Naive thymus-derived CD8-positive, alpha-beta T cell (primary cell): ENCODE data around the gene C5orf52. TPM values are rescaled to one million over a fixed set of nuclear protein-coding genes. Genes with fewer than 3 reads are reported as not detected.
"Not testable (repeated sequence)": the region's sequence is repeated elsewhere in the genome, so short reads cannot be mapped to it uniquely, and the experiment has no call there.

ENCODE experiments used
- ATAC-seq, 2 donors: fragments of 150-1000 bp; cut with Tn5 transposase in 1 of 2; sonication (Bioruptor Pico), chemical (Tn5 transposase) in 1 of 2; 1 replicate in 1 of 2; 2 replicates in 1 of 2; pipeline ENCODE4 v1.10.0; 2021; ENCODE audit warnings: mild to moderate bottlenecking in 2 of 2, moderate library complexity in 2 of 2
- POLR2A ChIA-PET: fragments of 350-600 bp; sonication (Branson Sonifier 250); formaldehyde crosslinking; loops from one replicate; lab custom pipeline; 2021; ENCODE audit warnings: antibody characterized with exemption; lab: Charles Lee
- DNase-seq, 10 donors: peaks; one replicate each; pipeline versions ENCODE4 v3.0.0 to v3.0.0-alpha.2; 2020 to 2022
- H3K27ac Mint-ChIP-seq, 10 donors: one replicate each; pipeline ENCODE4 v1.8.0; 2020 to 2022; ENCODE audit warnings: mild to moderate bottlenecking in 10 of 10, mixed read lengths in 10 of 10, moderate library complexity in 4 of 10, inconsistent platforms in 1 of 10
- H3K27me3 Mint-ChIP-seq, 5 donors: one replicate each; pipeline ENCODE4 v1.8.0; 2021 to 2022; ENCODE audit warnings: mixed read lengths in 5 of 5
- H3K36me3 Mint-ChIP-seq, 3 donors: one replicate each; pipeline ENCODE4 v1.8.0; 2020 to 2022; ENCODE audit warnings: mixed read lengths in 3 of 3, mild to moderate bottlenecking in 2 of 3, inconsistent platforms in 1 of 3
- H3K4me1 Mint-ChIP-seq, 4 donors: one replicate each; pipeline ENCODE4 v1.8.0; 2021 to 2022; ENCODE audit warnings: mixed read lengths in 4 of 4
- H3K4me3 Mint-ChIP-seq, 10 donors: one replicate each; pipeline ENCODE4 v1.8.0; 2020 to 2022; ENCODE audit warnings: mild to moderate bottlenecking in 10 of 10, mixed read lengths in 10 of 10, moderate library complexity in 6 of 10, inconsistent platforms in 1 of 10
- H3K9me3 Mint-ChIP-seq, 9 donors: one replicate each; pipeline ENCODE4 v1.8.0; 2020 to 2022; ENCODE audit warnings: mixed read lengths in 9 of 9, mild to moderate bottlenecking in 3 of 9, inconsistent platforms in 1 of 9, moderate library complexity in 1 of 9
- polyA plus RNA-seq, 3 donors: library from polyadenylated mRNA; unstranded; fragments of 300-500 nt; fragmentation: Illumina TruSeq; gene quantifications; one replicate each; pipeline ENCODE4 v1.2.3, GENCODE V29; 2021
- total RNA-seq, 8 experiments: library from RNA in 2 of 8; stranded (reverse) in 2 of 8; gene quantifications; one replicate each; pipeline ENCODE4 v1.2.3 and lab custom pipeline; 2021 to 2026

C5orf52 gene
- total and polyA plus RNA-seq, 5 experiments from 2014 or later = not detected

DNA sequence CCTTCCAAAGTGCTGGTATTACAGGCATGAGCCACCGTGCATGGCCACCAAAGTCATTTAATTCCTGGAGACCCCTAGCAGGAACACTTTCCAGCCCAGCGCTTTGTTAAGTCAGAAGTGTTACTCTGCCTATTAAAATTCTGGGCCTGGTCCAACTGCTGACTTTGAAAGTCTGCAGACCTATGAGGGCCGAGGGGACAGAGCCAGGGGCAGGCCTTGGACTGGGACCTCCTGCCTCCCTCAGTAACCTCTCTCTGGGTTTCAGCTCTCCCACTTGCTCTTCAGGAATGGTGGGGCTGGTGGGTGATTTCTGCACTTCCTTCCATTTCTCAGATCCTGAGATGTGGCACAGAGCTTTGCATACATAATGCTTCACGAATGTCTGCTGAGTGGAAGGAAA is 9.7 kb downstream of the C5orf52 start:
- no peak for ATAC-seq
- Mint-ChIP-seq H3K36me3 (no peaks in the 10 kb centered on the region), H3K27me3 (no peaks in the 10 kb centered on the region), H3K9me3 (peaks cover 0 to 2% (median 0%) of the 10 kb centered on the region in 9 donors), H3K27ac (peak overlapping the region in 1 of 10 donors; percentile 34), H3K4me3 (no peak overlapping the region), H3K4me1 (no peaks in the 10 kb centered on the region)
- POLR2A ChIA-PET = no interaction called here
- DNase-seq = no peak

DNA sequence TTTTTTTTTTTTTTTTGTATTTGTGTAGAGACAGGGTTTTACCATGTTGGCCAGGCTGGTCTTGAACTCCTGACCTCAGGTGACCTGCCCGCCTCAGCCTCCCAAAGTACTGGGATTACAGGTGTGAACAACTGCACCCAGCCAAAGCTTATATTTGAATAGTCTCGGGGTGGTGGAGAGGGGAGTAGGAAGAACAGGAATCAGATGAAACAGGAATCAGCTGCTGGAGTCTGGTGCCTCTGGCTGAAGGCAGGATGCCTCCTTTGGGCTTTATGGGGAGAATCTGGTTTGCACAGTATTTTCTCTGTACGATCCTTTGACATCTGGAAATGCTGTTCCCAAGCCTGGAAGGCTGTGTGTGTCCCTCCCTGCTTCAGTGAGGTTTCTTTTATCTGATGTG is 10.9 kb downstream of the C5orf52 start:
- POLR2A ChIA-PET = interaction anchor here (0.5 to 0.6 kb wide), 2 partner anchors 31 to 131 kb away, joined by 5 read pairs; no protein-coding TSS in a partner anchor
- no peak overlapping the region for H3K4me3 Mint-ChIP-seq
- no peak for DNase-seq
- no peak overlapping the region for H3K27ac Mint-ChIP-seq
- no peaks in the 10 kb centered on the region for H3K4me1 Mint-ChIP-seq
- ATAC-seq = no peak
- H3K36me3 Mint-ChIP-seq = no peaks in the 10 kb centered on the region
- no peaks in the 10 kb centered on the region for H3K27me3 Mint-ChIP-seq
- H3K9me3 Mint-ChIP-seq = no peaks in the 10 kb centered on the region

- DNase-seq, H3K27ac Mint-ChIP-seq, ATAC-seq, H3K9me3 Mint-ChIP-seq, H3K4me1 Mint-ChIP-seq, H3K4me3 Mint-ChIP-seq, H3K27me3 Mint-ChIP-seq, H3K36me3 Mint-ChIP-seq: not testable (repeated sequence)
- POLR2A ChIA-PET = interaction anchor here (0.6 kb wide), 1 partner anchor 1910 kb away, joined by 3 read pairs; no protein-coding TSS in a partner anchor
These were observed 15.2 kb downstream of the C5orf52 start for GRCh38 chr5:157686276-157687197.

DNA sequence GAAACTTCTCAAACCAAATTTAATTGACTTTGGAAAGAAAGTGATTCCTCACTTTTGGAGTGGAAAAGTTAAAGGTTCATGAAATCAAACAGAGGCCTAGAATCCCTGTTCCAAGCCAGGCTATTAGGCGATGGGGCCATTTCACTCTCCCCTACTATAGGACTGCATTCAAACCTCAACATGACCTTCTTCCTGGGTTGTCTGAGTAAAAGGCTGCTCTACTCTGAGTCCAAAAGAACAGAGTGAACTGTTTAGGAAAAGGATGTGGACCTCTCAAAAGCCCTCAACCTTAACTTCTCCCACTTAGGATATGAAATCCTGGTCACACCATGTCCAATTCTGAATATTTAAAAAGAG is 15.8 kb downstream of the C5orf52 start:
- POLR2A ChIA-PET = no interaction called here

DNA sequence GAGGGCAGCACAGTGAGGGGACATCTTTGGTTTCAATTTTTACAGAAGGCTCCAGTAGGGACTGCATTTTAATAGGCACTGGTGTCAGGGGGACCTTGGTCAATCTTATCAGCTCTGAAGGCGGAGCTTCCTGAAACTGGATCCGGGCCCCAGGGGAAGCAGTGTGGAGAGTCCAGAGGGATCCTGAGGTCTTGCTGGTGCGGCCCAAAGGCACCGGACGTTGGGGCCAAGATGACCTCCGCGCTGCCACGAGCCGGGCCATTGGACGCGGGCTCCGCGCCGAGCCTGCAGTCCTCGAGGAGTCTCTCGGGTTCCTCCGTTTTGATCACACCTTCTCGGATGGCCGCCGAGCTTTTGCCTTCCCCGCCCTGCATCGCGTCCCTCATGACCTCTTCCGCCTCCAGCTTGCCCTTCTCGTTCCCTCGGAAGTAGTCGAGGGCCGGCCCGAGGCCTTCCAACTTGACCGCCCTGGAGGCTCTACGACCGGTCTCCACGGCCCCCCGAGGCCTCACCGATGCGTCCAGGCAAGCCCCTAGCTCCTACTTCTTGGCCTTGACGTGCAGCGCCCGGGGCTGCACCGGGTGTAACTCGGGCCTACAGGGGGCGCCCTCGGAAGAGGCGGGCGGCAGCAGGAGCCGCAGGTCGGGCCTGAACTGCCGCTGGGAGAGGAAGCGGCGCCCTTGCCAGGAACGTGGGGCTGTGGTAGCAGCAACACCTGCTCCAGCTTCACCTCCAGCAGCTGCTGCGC is 18.8 kb downstream of the C5orf52 start:
- H3K27ac Mint-ChIP-seq = no peak overlapping the region

More for the DNA sequence above, 15.8 kb downstream of the C5orf52 start:
- no peak overlapping the region for H3K4me3 Mint-ChIP-seq
- no peak for DNase-seq
- no peak for ATAC-seq
- H3K4me1 Mint-ChIP-seq = no peaks in the 10 kb centered on the region
- H3K27me3 Mint-ChIP-seq = no peaks in the 10 kb centered on the region
- H3K9me3 Mint-ChIP-seq = peaks cover 0 to 4% (median 0%) of the 10 kb centered on the region in 9 donors
- H3K36me3 Mint-ChIP-seq = peaks cover 0 to 6% (median 0%) of the 10 kb centered on the region in 3 donors
- no peak overlapping the region for H3K27ac Mint-ChIP-seq

DNA sequence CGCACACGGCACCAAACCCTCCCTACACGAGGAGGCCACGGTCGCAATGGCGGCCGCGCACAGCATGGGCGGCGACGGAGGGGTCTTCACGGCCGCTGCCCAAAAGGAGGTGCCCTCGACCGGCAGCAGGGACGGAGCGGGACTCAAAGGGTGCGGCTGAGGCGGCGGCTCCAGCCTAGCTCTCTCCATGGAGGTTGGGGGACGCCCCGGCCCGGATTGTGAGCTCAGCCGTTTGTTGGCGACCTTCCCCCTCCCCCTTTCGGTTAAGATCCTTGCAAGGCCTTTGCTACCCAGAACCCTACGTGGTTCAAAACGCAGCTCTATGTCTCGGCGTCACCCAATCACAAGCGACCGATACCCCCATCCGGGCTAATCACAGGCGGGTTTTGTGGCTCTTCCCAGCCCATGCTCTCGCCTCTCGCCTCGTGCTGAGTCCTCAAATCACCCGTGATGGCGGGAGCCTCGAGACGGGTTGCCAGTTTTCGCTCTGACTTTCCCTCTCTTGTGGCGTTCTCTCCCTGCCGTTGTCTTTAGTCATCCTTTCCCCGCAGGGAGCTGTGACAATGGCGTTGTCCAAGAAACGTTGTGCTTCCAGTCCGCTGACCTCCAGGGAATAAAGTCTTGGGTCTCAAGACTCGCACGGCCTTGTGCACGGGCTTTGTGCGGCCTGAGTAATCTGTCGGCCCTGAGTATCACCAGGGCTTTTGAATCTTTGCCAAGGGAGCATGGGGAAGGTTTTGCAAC is 19.5 kb downstream of the C5orf52 start:
- H3K27me3 Mint-ChIP-seq = peaks cover 0 to 11% (median 3%) of the 10 kb centered on the region in 5 donors
- POLR2A ChIA-PET = interaction anchor here (0.6 kb wide), 1 partner anchor 28 kb away, joined by 6 read pairs; no protein-coding TSS in a partner anchor
- DNase-seq (no peak), ATAC-seq (no peak)
- peaks cover 0 to 4% (median 0%) of the 10 kb centered on the region in 9 donors for H3K9me3 Mint-ChIP-seq
- peak overlapping the region in 1 of 10 donors; percentile 5 for H3K4me3 Mint-ChIP-seq
- H3K36me3 Mint-ChIP-seq = peaks cover 0 to 6% (median 0%) of the 10 kb centered on the region in 3 donors
- no peak overlapping the region for H3K27ac Mint-ChIP-seq
- H3K4me1 Mint-ChIP-seq = no peaks in the 10 kb centered on the region

More for the DNA sequence above, 18.8 kb downstream of the C5orf52 start:
- H3K36me3 Mint-ChIP-seq = peaks cover 0 to 6% (median 0%) of the 10 kb centered on the region in 3 donors
- POLR2A ChIA-PET = no interaction called here
- DNase-seq = peak in 2 of 10 donors; percentile 7 to 10
- peaks cover 0 to 7% (median 2%) of the 10 kb centered on the region in 5 donors for H3K27me3 Mint-ChIP-seq
- H3K9me3 Mint-ChIP-seq = peaks cover 0 to 4% (median 0%) of the 10 kb centered on the region in 9 donors
- H3K4me1 Mint-ChIP-seq = no peaks in the 10 kb centered on the region
- ATAC-seq = peak in 1 of 2 donors; percentile 44
- H3K4me3 Mint-ChIP-seq = no peak overlapping the region

- Mint-ChIP-seq H3K36me3 (peaks cover 0 to 11% (median 0%) of the 10 kb centered on the region in 3 donors), H3K27me3 (peaks cover 0 to 15% (median 6%) of the 10 kb centered on the region in 5 donors), H3K9me3 (peaks cover 0 to 23% (median 7%) of the 10 kb centered on the region in 9 donors)
- POLR2A ChIA-PET, H3K4me1 Mint-ChIP-seq, H3K4me3 Mint-ChIP-seq, H3K27ac Mint-ChIP-seq, ATAC-seq, DNase-seq: not testable (repeated sequence)
These were observed 22.5 kb downstream of the C5orf52 start for GRCh38 chr5:157693816-157694215.

GRCh38 chr5:157696154-157696553 is 24.8 kb downstream of the C5orf52 start:
- Mint-ChIP-seq H3K27me3 (peaks cover 0 to 15% (median 6%) of the 10 kb centered on the region in 5 donors), H3K36me3 (peaks cover 0 to 11% (median 0%) of the 10 kb centered on the region in 3 donors)
- H3K4me1 Mint-ChIP-seq = not testable (repeated sequence)

DNA sequence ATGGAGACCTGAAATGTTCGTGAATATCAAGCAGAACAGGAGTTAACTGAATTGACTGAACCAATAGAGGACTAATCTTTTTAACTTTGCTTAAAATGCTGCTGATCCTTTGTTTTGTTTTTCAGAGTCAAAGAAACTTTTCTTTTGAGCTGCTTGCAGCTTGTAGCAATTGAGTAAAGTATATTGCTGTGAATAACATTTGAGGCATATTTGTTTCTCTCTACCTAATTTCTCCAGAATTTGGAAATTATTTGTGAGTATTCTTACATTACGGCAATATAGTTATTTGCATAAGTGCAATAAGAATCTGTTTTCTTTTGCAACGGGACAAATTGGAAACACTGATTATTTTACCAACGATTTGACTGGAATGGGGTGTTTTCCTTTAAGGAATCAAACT is 27.3 kb downstream of the C5orf52 start:
- H3K4me3 Mint-ChIP-seq, DNase-seq, ATAC-seq, H3K4me1 Mint-ChIP-seq, H3K36me3 Mint-ChIP-seq, H3K27ac Mint-ChIP-seq, POLR2A ChIA-PET: not testable (repeated sequence)
- Mint-ChIP-seq H3K27me3 (peaks cover 0 to 11% (median 6%) of the 10 kb centered on the region in 5 donors), H3K9me3 (peaks cover 0 to 40% (median 8%) of the 10 kb centered on the region in 9 donors)

More at GRCh38 chr5:157696154-157696553, 24.8 kb downstream of the C5orf52 start:
- DNase-seq, POLR2A ChIA-PET, H3K27ac Mint-ChIP-seq, H3K4me3 Mint-ChIP-seq, ATAC-seq: not testable (repeated sequence)
- peaks cover 0 to 36% (median 8%) of the 10 kb centered on the region in 9 donors for H3K9me3 Mint-ChIP-seq

GRCh38 chr5:157703736-157704135 is 32.4 kb downstream of the C5orf52 start:
- DNase-seq (no peak), ATAC-seq (no peak)
- no peak overlapping the region for H3K4me3 Mint-ChIP-seq
- peaks cover 0 to 1% (median 0%) of the 10 kb centered on the region in 3 donors for H3K36me3 Mint-ChIP-seq
- H3K9me3 Mint-ChIP-seq = peaks cover 0 to 24% (median 3%) of the 10 kb centered on the region in 9 donors
- no peak overlapping the region for H3K27ac Mint-ChIP-seq
- no peaks in the 10 kb centered on the region for H3K4me1 Mint-ChIP-seq
- POLR2A ChIA-PET = no interaction called here
- peaks cover 6 to 17% (median 13%) of the 10 kb centered on the region in 5 donors for H3K27me3 Mint-ChIP-seq

GRCh38 chr5:157708866-157709265 is 37.5 kb downstream of the C5orf52 start:
- DNase-seq = no peak
- no peak overlapping the region for H3K4me3 Mint-ChIP-seq
- H3K4me1 Mint-ChIP-seq = no peaks in the 10 kb centered on the region
- no peaks in the 10 kb centered on the region for H3K36me3 Mint-ChIP-seq
- H3K27me3 Mint-ChIP-seq = peaks cover 5 to 19% (median 13%) of the 10 kb centered on the region in 5 donors
- H3K9me3 Mint-ChIP-seq = no peaks in the 10 kb centered on the region
- ATAC-seq = no peak
- POLR2A ChIA-PET = no interaction called here
- H3K27ac Mint-ChIP-seq = no peak overlapping the region

- DNase-seq = no peak
- POLR2A ChIA-PET = no interaction called here
- Mint-ChIP-seq H3K27ac (no peak overlapping the region), H3K4me3 (no peak overlapping the region), H3K4me1 (no peaks in the 10 kb centered on the region), H3K9me3 (no peaks in the 10 kb centered on the region), H3K36me3 (no peaks in the 10 kb centered on the region), H3K27me3 (peaks cover 5 to 19% (median 13%) of the 10 kb centered on the region in 5 donors)
- ATAC-seq = no peak
These were observed 38.0 kb downstream of the C5orf52 start for GRCh38 chr5:157709346-157709745.
